Smooth muscle cell of bladder (primary cell): Measurements from ENCODE around the gene CLHC1. TPM values are rescaled to one million over a fixed set of nuclear protein-coding genes. Genes with fewer than 3 reads are reported as not detected.

Experiments
- total RNA-seq: library from RNA; depleted of rRNA; stranded (reverse); fragments of >200 nt; gene quantifications from 2 replicates; pipeline ENCODE4 v1.2.3, GENCODE V29; 2014

CLHC1 gene
- total RNA-seq, result 6.4 and 8.0 TPM in 2 replicates

DNA sequence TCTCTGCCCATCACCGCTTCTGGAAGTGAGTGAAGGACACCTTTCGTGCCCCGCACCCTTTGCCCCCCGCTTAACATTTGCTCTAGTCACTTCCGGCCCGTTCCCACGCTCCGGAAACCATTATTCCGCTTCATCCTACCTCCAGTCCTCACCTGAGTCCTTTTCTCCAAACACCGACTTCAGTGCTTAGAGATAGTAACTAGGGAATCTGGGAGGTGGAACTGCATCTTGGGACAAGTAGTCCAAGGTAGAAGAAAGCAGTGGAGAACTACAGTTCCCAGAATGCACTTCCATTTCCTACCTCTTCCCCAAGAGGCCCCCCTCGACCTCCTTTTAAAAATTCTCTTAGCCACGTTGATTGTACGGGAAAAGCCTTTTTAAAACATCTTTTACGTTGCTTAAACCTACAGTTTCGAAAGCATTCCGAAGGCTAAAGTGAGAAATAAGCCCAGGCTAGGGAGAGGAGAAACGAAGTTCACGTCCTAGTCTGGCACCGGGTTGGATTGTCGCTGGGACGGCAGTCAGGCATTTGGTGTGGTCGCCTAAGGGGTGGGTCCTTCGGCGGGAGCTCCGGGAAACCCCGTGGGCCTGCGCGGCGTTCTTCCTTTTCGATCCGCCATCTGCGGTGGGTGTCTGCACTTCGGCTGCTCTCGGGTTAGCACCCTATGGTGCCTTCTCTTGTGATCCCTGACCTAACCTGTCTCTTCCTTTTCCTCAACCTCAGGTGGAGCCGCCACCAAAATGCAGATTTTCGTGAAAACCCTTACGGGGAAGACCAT, at the start of gene CLHC1, which contains the start of gene RPS27A:
CLHC1 (minus strand) TSS at position 210 of the 779 bp plus-strand sequence. CDS start 9,882 bp downstream, outside the sequence.
RPS27A (plus strand) TSS at position 605 of the 779 bp plus-strand sequence; CDS start at position 742, 137 bp downstream.

GRCh38 chr2:55268907-55269644, 37.0 kb upstream of the CLHC1 start, which contains the start of gene MTIF2:
Gene MTIF2 (minus strand): TSS chr2:55269231. CDS start chr2:55263858, 5,373 bp downstream.

Other genes starting within 250 kb of the CLHC1 start
- gene RTN4, start 181.8 kb downstream of the CLHC1 start, total RNA-seq, result 176 and 177 TPM in 2 replicates
- 745 and 984 TPM in 2 replicates for gene RPS27A, start 395 bp upstream of the CLHC1 start, total RNA-seq
- 45.9 and 54.8 TPM in 2 replicates for gene MTIF2, start 36.9 kb upstream of the CLHC1 start, total RNA-seq
- gene CCDC88A, start 187.6 kb upstream of the CLHC1 start, total RNA-seq, result 23.6 and 27.5 TPM in 2 replicates